Lower lobe of right lung (tissue), 2 donors: ENCODE results near the gene CAMK2D. TPM values are rescaled to one million over a fixed set of nuclear protein-coding genes. Genes with fewer than 3 reads are reported as not detected.

Experiments used
- ATAC-seq, 2 donors: fragments of 200-7000 bp; cut with Tn5 transposase; one replicate each; pipeline ENCODE4 v1.9.1; 2020 to 2022; ENCODE audit warnings: mild to moderate bottlenecking in 2 of 2, moderate library complexity in 2 of 2
- DNase-seq: peaks from one replicate; pipeline ENCODE4 v3.0.0-alpha.2; 2020
- H3K27ac ChIP-seq: fragments of 200-600 bp; one replicate; pipeline ENCODE4 v1.8.0; 2022
- H3K27me3 ChIP-seq: fragments of 200-600 bp; one replicate; pipeline ENCODE4 v1.8.0; 2022; ENCODE audit warnings: low read depth
- H3K36me3 ChIP-seq: fragments of 200-600 bp; one replicate; pipeline ENCODE4 v1.8.0; 2022; ENCODE audit warnings: mild to moderate bottlenecking
- H3K4me1 ChIP-seq: fragments of 200-600 bp; one replicate; pipeline ENCODE4 v1.8.0; 2022
- H3K4me3 ChIP-seq: fragments of 200-600 bp; one replicate; pipeline ENCODE4 v1.8.0; 2022; ENCODE audit warnings: mild to moderate bottlenecking
- H3K9me3 ChIP-seq: fragments of 200-600 bp; one replicate; pipeline ENCODE4 v1.8.0; 2022
- CTCF ChIP-seq: fragments of 200-600 bp; IDR thresholded peaks from one replicate; pipeline ENCODE4 v1.8.0; 2022; ENCODE audit warnings: antibody characterized with exemption, mild to moderate bottlenecking
- intact Hi-C: fragments of 100-400 bp; cut with DNase I; formaldehyde crosslinking; loops from one replicate; pipeline ENCODE4 v1.11.0; 2022
- total RNA-seq: library from RNA; stranded (reverse); fragmentation: NEBNext Ultra II Directional; extraction: Animal tissue kit (Norgen Biotek cat#: 25700); gene quantifications from one replicate; pipeline ENCODE4 v1.2.1, GENCODE V29; 2021
- donor health status: DM: no; HTN: yes; CAD: no; lungs with severe emphysema.

Gene CAMK2D
- total RNA-seq, 1 donor from 2014 or later = 40.7 TPM

- Histone ChIP-seq H3K9me3 (no peaks in the 10 kb centered on the region), H3K4me1 (peaks cover 17% of the 10 kb centered on the region), H3K36me3 (no peaks in the 10 kb centered on the region), H3K4me3 (peak overlapping the region; percentile 15), H3K27me3 (no peaks in the 10 kb centered on the region), H3K27ac (peak overlapping the region; percentile 80)
- intact Hi-C loops = no loop called here
- TF ChIP-seq CTCF = no peak
- ATAC-seq (peak; percentile 69 to 71), DNase-seq (peak; percentile 40)
These were observed 205.0 kb downstream of the CAMK2D start for GRCh38 chr4:113556382-113557134.

- peak overlapping the region; percentile 80 for H3K27ac ChIP-seq
- peak overlapping the region; percentile 15 for H3K4me3 ChIP-seq
- intact Hi-C loops = no loop called here
- H3K27me3 ChIP-seq = no peaks in the 10 kb centered on the region
- H3K4me1 ChIP-seq = peaks cover 17% of the 10 kb centered on the region
- TF ChIP-seq CTCF = no peak
- peak; percentile 46 for DNase-seq
- peak; percentile 94 to 96 for ATAC-seq
- H3K9me3 ChIP-seq = no peaks in the 10 kb centered on the region
- peaks cover 7% of the 10 kb centered on the region for H3K36me3 ChIP-seq
These were observed 205.7 kb downstream of the CAMK2D start for GRCh38 chr4:113555868-113556267.

GRCh38 chr4:113553082-113553481, 208.5 kb downstream of the CAMK2D start:
- H3K36me3 ChIP-seq = peaks cover 8% of the 10 kb centered on the region
- intact Hi-C loops = no loop called here
- H3K4me1 ChIP-seq = peaks cover 21% of the 10 kb centered on the region
- no peak overlapping the region for H3K27ac ChIP-seq
- TF ChIP-seq CTCF = no peak
- no peaks in the 10 kb centered on the region for H3K9me3 ChIP-seq
- ATAC-seq = no peak
- no peak overlapping the region for H3K4me3 ChIP-seq
- no peaks in the 10 kb centered on the region for H3K27me3 ChIP-seq
- no peak for DNase-seq

GRCh38 chr4:113550510-113550909, 211.0 kb downstream of the CAMK2D start:
- ATAC-seq = no peak
- intact Hi-C loops = no loop called here

GRCh38 chr4:113548303-113548702, 213.2 kb downstream of the CAMK2D start:
- intact Hi-C loops = loop anchor here (5.0 kb wide), 1 partner anchor 214 kb away; the partner anchor contains the start of gene CAMK2D
- peak overlapping the region; percentile 5 for H3K27ac ChIP-seq
- ATAC-seq = no peak

More at GRCh38 chr4:113550510-113550909, 211.0 kb downstream of the CAMK2D start:
- peaks cover 20% of the 10 kb centered on the region for H3K4me1 ChIP-seq
- no peak for DNase-seq
- H3K36me3 ChIP-seq = peaks cover 8% of the 10 kb centered on the region
- H3K9me3 ChIP-seq = no peaks in the 10 kb centered on the region
- no peak for TF ChIP-seq CTCF
- H3K27me3 ChIP-seq = no peaks in the 10 kb centered on the region
- no peak overlapping the region for H3K4me3 ChIP-seq
- no peak overlapping the region for H3K27ac ChIP-seq

More at GRCh38 chr4:113548303-113548702, 213.2 kb downstream of the CAMK2D start:
- peaks cover 8% of the 10 kb centered on the region for H3K36me3 ChIP-seq
- no peaks in the 10 kb centered on the region for H3K27me3 ChIP-seq
- H3K4me1 ChIP-seq = peaks cover 15% of the 10 kb centered on the region
- no peak overlapping the region for H3K4me3 ChIP-seq
- H3K9me3 ChIP-seq = no peaks in the 10 kb centered on the region
- no peak for DNase-seq
- no peak for TF ChIP-seq CTCF
